Calu3 (cell line): ENCODE measurements around the gene DDX39B. TPM values are rescaled to one million over a fixed set of nuclear protein-coding genes. Genes with fewer than 3 reads are reported as not detected.

ENCODE experiments used
- BruUV-seq: library from RNA; stranded (reverse); fragments of 400-500 nt; replicated peaks from 2 replicates; lab custom pipeline; 2021; lab: Mats Ljungman, UMichigan
- CTCF ChIA-PET: fragments of 300-600 bp; sonication (Branson Sonifier 250); formaldehyde crosslinking; loops from one replicate; lab custom pipeline; 2022; ENCODE audit warnings: antibody characterized with exemption; lab: Charles Lee
- DNase-seq: peaks from one replicate; pipeline ENCODE4 v3.0.0; 2022
- H3K27ac Mint-ChIP-seq: one replicate; pipeline ENCODE4 v1.8.0; 2022; ENCODE audit warnings: mixed read lengths; ENCODE audit not compliant: unreplicated experiment
- H3K27me3 Mint-ChIP-seq: one replicate; pipeline ENCODE4 v1.8.0; 2022; ENCODE audit warnings: mixed read lengths; ENCODE audit not compliant: unreplicated experiment
- H3K36me3 Mint-ChIP-seq: one replicate; pipeline ENCODE4 v1.8.0; 2022; ENCODE audit warnings: mild to moderate bottlenecking, moderate library complexity, mixed read lengths; ENCODE audit not compliant: insufficient read depth, unreplicated experiment
- H3K4me1 Mint-ChIP-seq: one replicate; pipeline ENCODE4 v1.8.0; 2022; ENCODE audit warnings: mild to moderate bottlenecking, low read depth, mixed read lengths; ENCODE audit not compliant: unreplicated experiment
- H3K4me3 Mint-ChIP-seq: one replicate; pipeline ENCODE4 v1.8.0; 2022; ENCODE audit warnings: mild to moderate bottlenecking, low read depth, moderate library complexity, mixed read lengths; ENCODE audit not compliant: unreplicated experiment
- H3K9me3 Mint-ChIP-seq: one replicate; pipeline ENCODE4 v1.8.0; 2022; ENCODE audit warnings: low read depth, mixed read lengths; ENCODE audit not compliant: unreplicated experiment
- CTCF ChIP-seq: fragments of 200-600 bp; IDR thresholded peaks from one replicate; pipeline ENCODE4 v1.8.0; 2022; ENCODE audit warnings: antibody characterized with exemption; ENCODE audit not compliant: unreplicated experiment
- intact Hi-C: fragments of 100-400 bp; cut with micrococcal nuclease; formaldehyde crosslinking; loops from one replicate; pipeline ENCODE4 v1.10.0; 2022; ENCODE audit not compliant: unreplicated experiment
- total RNA-seq: library from RNA; stranded (reverse); gene quantifications from 2 replicates; pipeline ENCODE4 v1.2.3, GENCODE V29; 2022

The DDX39B gene
- total RNA-seq, 1 experiment from 2014 or later: 646 TPM

DNA sequence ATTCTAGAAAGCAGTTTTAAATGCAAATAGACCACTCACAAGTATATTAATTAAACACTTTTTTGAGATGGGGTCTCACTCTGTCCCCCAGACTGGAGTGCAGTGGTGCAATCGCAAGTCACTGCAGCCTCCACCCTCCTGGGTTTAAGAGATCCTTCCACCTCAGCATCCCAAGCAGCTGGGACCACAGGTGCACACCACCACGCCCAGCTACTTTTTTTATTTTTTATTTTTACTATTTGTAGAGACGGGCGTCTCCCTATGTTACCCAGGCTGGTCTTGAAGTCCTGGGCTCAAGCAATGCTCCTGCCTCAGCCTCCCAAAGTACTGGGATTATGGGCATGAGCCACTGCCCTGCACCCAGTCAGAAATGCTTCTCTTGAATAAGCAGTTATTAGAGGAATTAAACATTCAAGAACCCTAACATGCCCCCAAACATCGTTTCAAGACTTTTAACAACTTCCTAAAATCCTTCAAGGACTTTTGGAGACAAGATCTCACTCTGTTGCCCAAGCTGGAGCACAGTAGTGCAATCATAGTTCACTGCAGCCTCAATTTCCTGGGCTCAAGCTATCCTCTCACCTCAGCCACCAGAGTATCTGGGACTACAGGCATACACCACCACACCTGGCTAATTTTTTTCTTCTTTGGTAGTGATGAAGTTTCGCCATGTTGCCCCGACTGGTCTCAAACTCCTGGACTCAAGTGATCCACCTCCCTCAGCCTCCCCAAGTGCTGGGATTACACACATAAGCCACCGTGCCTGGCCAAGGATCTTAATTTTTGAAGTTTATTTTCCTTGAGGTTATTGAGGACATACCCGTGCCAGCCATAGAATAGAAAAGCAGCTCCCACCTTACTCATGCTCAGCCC, 9.8 kb downstream of the DDX39B start:
- peak overlapping the region; percentile 72 for H3K27ac Mint-ChIP-seq
- no peak overlapping the region for H3K4me3 Mint-ChIP-seq
- no peaks in the 10 kb centered on the region for H3K27me3 Mint-ChIP-seq
- H3K36me3 Mint-ChIP-seq: peaks cover 90% of the 10 kb centered on the region
- CTCF ChIA-PET: no interaction called here
- H3K4me1 Mint-ChIP-seq: peaks cover 38% of the 10 kb centered on the region
- no peak for DNase-seq
- no peaks in the 10 kb centered on the region for H3K9me3 Mint-ChIP-seq
- no peak for TF ChIP-seq CTCF
- BruUV-seq: no TSS peak
- intact Hi-C loops: no loop called here

DNA sequence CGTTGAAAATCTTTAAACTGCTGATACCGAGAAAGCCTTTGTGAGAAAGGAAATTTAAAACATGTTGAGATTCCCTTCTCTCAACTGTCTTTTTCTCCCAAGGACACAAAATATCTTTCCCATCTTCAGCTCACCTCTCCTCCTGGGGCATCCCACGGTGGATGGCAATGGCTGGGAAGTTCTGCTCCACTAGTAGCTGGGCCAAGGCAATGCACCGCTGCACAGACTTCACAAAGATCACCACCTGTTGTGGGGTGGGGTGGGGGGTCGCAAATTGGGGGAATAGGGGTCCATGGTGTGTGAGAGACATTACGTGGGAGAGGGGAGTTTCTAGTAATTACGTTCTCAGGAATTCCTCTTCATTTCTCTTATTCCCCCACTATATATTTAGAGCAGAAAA, 10.6 kb downstream of the DDX39B start:
- no peak for DNase-seq
- Mint-ChIP-seq H3K36me3 (peaks cover 81% of the 10 kb centered on the region), H3K27ac (no peak overlapping the region), H3K4me1 (peaks cover 37% of the 10 kb centered on the region), H3K4me3 (no peak overlapping the region), H3K9me3 (no peaks in the 10 kb centered on the region), H3K27me3 (no peaks in the 10 kb centered on the region)
- no TSS peak for BruUV-seq
- intact Hi-C loops: no loop called here
- no peak for TF ChIP-seq CTCF
- CTCF ChIA-PET: interaction anchor here (0.7 kb wide), 1 partner anchor 20 kb away, joined by 6 read pairs; no protein-coding TSS in a partner anchor

GRCh38 chr6:31530659-31531058, 11.1 kb downstream of the DDX39B start:
- H3K4me3 Mint-ChIP-seq: no peak overlapping the region
- intact Hi-C loops: no loop called here
- no peak for TF ChIP-seq CTCF
- H3K36me3 Mint-ChIP-seq: peaks cover 76% of the 10 kb centered on the region
- no peak for DNase-seq
- peaks cover 37% of the 10 kb centered on the region for H3K4me1 Mint-ChIP-seq
- BruUV-seq: TSS peak; percentile 1
- CTCF ChIA-PET: interaction anchor here (0.7 kb wide), 1 partner anchor 21 kb away, joined by 6 read pairs; no protein-coding TSS in a partner anchor
- H3K27me3 Mint-ChIP-seq: no peaks in the 10 kb centered on the region
- H3K9me3 Mint-ChIP-seq: no peaks in the 10 kb centered on the region
- peak overlapping the region; percentile 22 for H3K27ac Mint-ChIP-seq

GRCh38 chr6:31529329-31530150, 12.3 kb downstream of the DDX39B start:
- Mint-ChIP-seq H3K36me3 (peaks cover 65% of the 10 kb centered on the region), H3K27me3 (no peaks in the 10 kb centered on the region), H3K4me1 (peaks cover 32% of the 10 kb centered on the region), H3K27ac (peak overlapping the region; percentile 22), H3K4me3 (no peak overlapping the region), H3K9me3 (no peaks in the 10 kb centered on the region)
- intact Hi-C loops: no loop called here
- BruUV-seq: no TSS peak
- DNase-seq: no peak
- no peak for TF ChIP-seq CTCF
- CTCF ChIA-PET: interaction anchor here (0.6 to 1.8 kb wide), 2 partner anchors 9 to 12 kb away, joined by 3 to 11 read pairs; partner anchors contain the start of gene DDX39B
